HG03064 (cell line): Measurements from ENCODE around the gene PDX1.
"Not testable (repeated sequence)": the region's sequence is repeated elsewhere in the genome, so short reads cannot be mapped to it uniquely, and the experiment has no call there.

Experiments used
- ATAC-seq: cut with Tn5 transposase; IDR thresholded peaks from one replicate; pipeline ENCODE4 v1.9.1; 2021; ENCODE audit warnings: low read depth; ENCODE audit not compliant: unreplicated experiment

PDX1 gene

GRCh38 chr13:27954406-27954851, 34.6 kb downstream of the PDX1 start:
- ATAC-seq, result no peak

- no peak for ATAC-seq
These were observed 35.3 kb downstream of the PDX1 start for GRCh38 chr13:27955014-27955591.

GRCh38 chr13:27956576-27957300, 36.9 kb downstream of the PDX1 start:
- no peak for ATAC-seq

- no peak for ATAC-seq
These were observed 40.2 kb downstream of the PDX1 start for GRCh38 chr13:27959976-27960361.

- ATAC-seq, result no peak
These were observed 40.8 kb downstream of the PDX1 start for GRCh38 chr13:27960362-27961226.

GRCh38 chr13:27961227-27962085, 41.7 kb downstream of the PDX1 start:
- ATAC-seq, result no peak

GRCh38 chr13:27962128-27962841, 42.5 kb downstream of the PDX1 start:
- ATAC-seq, result no peak

- no peak for ATAC-seq
These were observed 43.2 kb downstream of the PDX1 start for GRCh38 chr13:27962982-27963381.

GRCh38 chr13:27963491-27963890, 43.7 kb downstream of the PDX1 start:
- no peak for ATAC-seq

- not testable (repeated sequence) for ATAC-seq
These were observed 44.4 kb downstream of the PDX1 start for GRCh38 chr13:27964206-27964605.

- no peak for ATAC-seq
These were observed 45.0 kb downstream of the PDX1 start for GRCh38 chr13:27964741-27965323.

- ATAC-seq, result no peak
These were observed 45.5 kb downstream of the PDX1 start for GRCh38 chr13:27965343-27965739.

GRCh38 chr13:27965740-27966640, 46.2 kb downstream of the PDX1 start:
- ATAC-seq, result no peak

GRCh38 chr13:27966641-27967202, 46.9 kb downstream of the PDX1 start:
- ATAC-seq, result no peak

- no peak for ATAC-seq
These were observed 47.5 kb downstream of the PDX1 start for GRCh38 chr13:27967203-27967735.

GRCh38 chr13:27967736-27968315, 48.0 kb downstream of the PDX1 start:
- no peak for ATAC-seq

GRCh38 chr13:27968316-27969081, 48.7 kb downstream of the PDX1 start:
- ATAC-seq, result no peak
